ENCODE results near the gene LRRC41. TPM values are rescaled to one million over a fixed set of nuclear protein-coding genes. Genes with fewer than 3 reads are reported as not detected.

The LRRC41 gene
- total and polyA plus RNA-seq, 2 donors (not counting 1 experiment from before 2014, with no cell fraction given), result 55.3 to 89.0 TPM

- DNase-seq (ENCODE audit: low read depth in 2 of 2), result peak; percentile 42 to 48
Measured at GRCh38 chr1:46302641-46303037, 777 bp downstream of the LRRC41 start.

GRCh38 chr1:46301808-46302640, 1.4 kb downstream of the LRRC41 start:
- H3K9me3 ChIP-seq (ENCODE audit: control insufficient read depth, insufficient read depth, low read depth, low read length), result no peaks in the 10 kb centered on the region
- H4K20me1 ChIP-seq (ENCODE audit: control insufficient read depth, extremely low read depth, insufficient read depth, low read length), result no peaks in the 10 kb centered on the region
- peaks cover 9% of the 10 kb centered on the region for H3K4me1 ChIP-seq (ENCODE audit: control insufficient read depth, extremely low read depth, insufficient read depth, low read length)
- TF ChIP-seq CTCF (conservative IDR thresholded peaks at IDR 0.05 in 1 of 2, IDR thresholded peaks at IDR 0.05 in 1 of 2; ENCODE audit: low read depth in 1 of 2, low read length in 2 of 2), result no peak
- TF ChIP-seq EZH2 (IDR thresholded peaks at IDR 0.05; ENCODE audit: low read length, missing control alignments), result no peak
- no peaks in the 10 kb centered on the region for H3K27me3 ChIP-seq (ENCODE audit: control insufficient read depth, insufficient read depth, low read length)
- H3K9ac ChIP-seq (ENCODE audit: insufficient read depth, low read length), result peak overlapping the region; percentile 97
- H3K4me2 ChIP-seq (ENCODE audit: extremely low read depth, insufficient read depth, low read length), result peak overlapping the region; percentile 98
- H3K4me3 ChIP-seq (replicated peaks in 1 of 4; ENCODE audit: control extremely low read depth in 1 of 4, insufficient read depth in 1 of 4, low read depth in 3 of 4, low read length in 4 of 4), result peak overlapping the region; percentile 59 to 88 (median 76)
- peak; percentile 66 to 74 for DNase-seq (ENCODE audit: low read depth in 2 of 2)
- H3K79me2 ChIP-seq (ENCODE audit: control insufficient read depth, insufficient read depth, low read length), result peaks cover 93% of the 10 kb centered on the region
- H3K27ac ChIP-seq (ENCODE audit: insufficient read depth, low read length), result peak overlapping the region; percentile 97
- no peak overlapping the region for H2AFZ ChIP-seq (ENCODE audit: low read length)
- peaks cover 2% of the 10 kb centered on the region for H3K36me3 ChIP-seq (ENCODE audit: control insufficient read depth, insufficient read depth, low read length)

More at GRCh38 chr1:46302641-46303037, 777 bp downstream of the LRRC41 start:
- Histone ChIP-seq H3K9ac (ENCODE audit: insufficient read depth, low read length) (peak overlapping the region; percentile 97), H3K4me1 (ENCODE audit: control insufficient read depth, extremely low read depth, insufficient read depth, low read length) (peaks cover 9% of the 10 kb centered on the region), H3K4me2 (ENCODE audit: extremely low read depth, insufficient read depth, low read length) (peak overlapping the region; percentile 98), H3K27ac (ENCODE audit: insufficient read depth, low read length) (peak overlapping the region; percentile 97), H4K20me1 (ENCODE audit: control insufficient read depth, extremely low read depth, insufficient read depth, low read length) (no peaks in the 10 kb centered on the region), H3K4me3 (replicated peaks in 1 of 4; ENCODE audit: control extremely low read depth in 1 of 4, insufficient read depth in 1 of 4, low read depth in 3 of 4, low read length in 4 of 4) (peak overlapping the region; percentile 56 to 88 (median 76)), H3K9me3 (ENCODE audit: control insufficient read depth, insufficient read depth, low read depth, low read length) (no peaks in the 10 kb centered on the region), H3K27me3 (ENCODE audit: control insufficient read depth, insufficient read depth, low read length) (no peaks in the 10 kb centered on the region), H3K79me2 (ENCODE audit: control insufficient read depth, insufficient read depth, low read length) (peaks cover 93% of the 10 kb centered on the region), H2AFZ (ENCODE audit: low read length) (no peak overlapping the region), H3K36me3 (ENCODE audit: control insufficient read depth, insufficient read depth, low read length) (no peaks in the 10 kb centered on the region)
- TF ChIP-seq EZH2 (IDR thresholded peaks at IDR 0.05; ENCODE audit: low read length, missing control alignments) (no peak), CTCF (conservative IDR thresholded peaks at IDR 0.05 in 1 of 2, IDR thresholded peaks at IDR 0.05 in 1 of 2; ENCODE audit: low read depth in 1 of 2, low read length in 2 of 2) (no peak)

GRCh38 chr1:46301406-46301807, 2.0 kb downstream of the LRRC41 start:
- no peaks in the 10 kb centered on the region for H4K20me1 ChIP-seq (ENCODE audit: control insufficient read depth, extremely low read depth, insufficient read depth, low read length)
- peak overlapping the region; percentile 98 for H3K4me2 ChIP-seq (ENCODE audit: extremely low read depth, insufficient read depth, low read length)
- H3K79me2 ChIP-seq (ENCODE audit: control insufficient read depth, insufficient read depth, low read length), result peaks cover 86% of the 10 kb centered on the region
- peaks cover 4% of the 10 kb centered on the region for H3K36me3 ChIP-seq (ENCODE audit: control insufficient read depth, insufficient read depth, low read length)
- no peak for DNase-seq (ENCODE audit: low read depth in 2 of 2)
- peak overlapping the region; percentile 59 to 88 (median 76) for H3K4me3 ChIP-seq (replicated peaks in 1 of 4; ENCODE audit: control extremely low read depth in 1 of 4, insufficient read depth in 1 of 4, low read depth in 3 of 4, low read length in 4 of 4)
- no peaks in the 10 kb centered on the region for H3K9me3 ChIP-seq (ENCODE audit: control insufficient read depth, insufficient read depth, low read depth, low read length)
- peak overlapping the region; percentile 97 for H3K9ac ChIP-seq (ENCODE audit: insufficient read depth, low read length)
- H3K27ac ChIP-seq (ENCODE audit: insufficient read depth, low read length), result peak overlapping the region; percentile 97
- TF ChIP-seq EZH2 (IDR thresholded peaks at IDR 0.05; ENCODE audit: low read length, missing control alignments), result no peak
- no peak for TF ChIP-seq CTCF (conservative IDR thresholded peaks at IDR 0.05 in 1 of 2, IDR thresholded peaks at IDR 0.05 in 1 of 2; ENCODE audit: low read depth in 1 of 2, low read length in 2 of 2)
- no peaks in the 10 kb centered on the region for H3K27me3 ChIP-seq (ENCODE audit: control insufficient read depth, insufficient read depth, low read length)
- H2AFZ ChIP-seq (ENCODE audit: low read length), result no peak overlapping the region
- H3K4me1 ChIP-seq (ENCODE audit: control insufficient read depth, extremely low read depth, insufficient read depth, low read length), result peaks cover 9% of the 10 kb centered on the region
